PC-3 (cell line): ENCODE measurements around the gene PELI2.

ENCODE experiments used
- CTCF ChIP-seq: fragments of 300-600 bp; sonication (generic); conservative IDR thresholded peaks from 2 replicates; pipeline ENCODE4 v1.5.1; 2017; ENCODE audit warnings: antibody characterized with exemption, low read depth, mild to moderate bottlenecking, low read length
- EZH2 ChIP-seq: fragments of 300-600 bp; sonication (generic); IDR thresholded peaks from one replicate; pipeline ENCODE4 v1.6.1; 2017; ENCODE audit warnings: antibody characterized with exemption, mild to moderate bottlenecking, low read length; ENCODE audit not compliant: unreplicated experiment
- EZH2phosphoT487 ChIP-seq: fragments of 300-600 bp; sonication (generic); IDR thresholded peaks from 2 replicates; pipeline ENCODE4 v1.6.1; 2018; ENCODE audit warnings: mild to moderate bottlenecking, antibody characterized with exemption, low read length, borderline replicate concordance

GRCh38 chr14:56135001-56135400 lies 16.8 kb downstream of the PELI2 start:
- TF ChIP-seq CTCF (peak; percentile 32; the same call in 1 of the 2 replicates), EZH2phosphoT487 (no peak), EZH2 (no peak)
